Panc1 (cell line): ENCODE measurements around the gene C4orf17. TPM values are rescaled to one million over a fixed set of nuclear protein-coding genes. Genes with fewer than 3 reads are reported as not detected.
"Not testable (repeated sequence)": the region's sequence is repeated elsewhere in the genome, so short reads cannot be mapped to it uniquely, and the experiment has no call there.

ENCODE experiments used
- ATAC-seq: fragments of 200-7000 bp; cut with Tn5 transposase; 2 replicates; pipeline ENCODE4 v1.9.1; 2020; ENCODE audit warnings: mild to moderate bottlenecking, moderate library complexity
- BruUV-seq: library from RNA; stranded (reverse); fragments of 400-500 nt; replicated peaks from 2 replicates; lab custom pipeline; 2021; lab: Mats Ljungman, UMichigan
- CTCF ChIA-PET: fragments of 300-600 bp; sonication (Branson Sonifier 250); formaldehyde crosslinking; loops from one replicate; lab custom pipeline; 2022; ENCODE audit warnings: antibody characterized with exemption; lab: Charles Lee
- POLR2A ChIA-PET: fragments of 300-600 bp; sonication (Branson Sonifier 250); formaldehyde crosslinking; loops from one replicate; lab custom pipeline; 2022; ENCODE audit warnings: antibody characterized with exemption; lab: Charles Lee
- DNase-seq: peaks from one replicate; pipeline ENCODE4 v3.0.0-alpha.2; 2010; ENCODE audit warnings: low read depth, low spot score
- H3K27ac ChIP-seq: 2 replicates; pipeline ENCODE4 v1.5.1; 2011; ENCODE audit warnings: mild to moderate bottlenecking, low read length, inconsistent platforms
- H3K27me3 ChIP-seq: fragments of 200-500 bp; sonication (Bioruptor generic); 2 replicates; pipeline ENCODE4 v1.6.0; 2014; ENCODE audit warnings: low read length, inconsistent platforms; ENCODE audit not compliant: control insufficient read depth, insufficient read depth
- H3K36me3 ChIP-seq: fragments of 200-500 bp; sonication (Bioruptor generic); 2 replicates; pipeline ENCODE4 v1.5.1; 2014; ENCODE audit warnings: inconsistent platforms, mild to moderate bottlenecking, low read length, moderate library complexity; ENCODE audit not compliant: control insufficient read depth, insufficient read depth
- H3K4me1 ChIP-seq: 2 replicates; pipeline ENCODE4 v1.5.1; 2011; ENCODE audit warnings: inconsistent platforms, mild to moderate bottlenecking, low read length, moderate library complexity; ENCODE audit not compliant: control insufficient read depth, insufficient read depth
- H3K4me3 ChIP-seq, 2 experiments: 2 replicates each; pipeline ENCODE4 v1.5.1; 2011 to 2012; ENCODE audit warnings: low read depth in 2 of 2, low read length in 2 of 2, mild to moderate bottlenecking in 2 of 2, inconsistent platforms in 1 of 2, moderate library complexity in 1 of 2
- H3K9me3 ChIP-seq: fragments of 200-500 bp; sonication (Bioruptor generic); 2 replicates; pipeline ENCODE4 v1.5.1; 2014; ENCODE audit warnings: low read depth, mild to moderate bottlenecking, inconsistent platforms, low read length, moderate library complexity; ENCODE audit not compliant: control insufficient read depth, insufficient read depth
- POLR2AphosphoS5 ChIP-seq: IDR thresholded peaks from 2 replicates; pipeline ENCODE4 v1.6.1; 2012; ENCODE audit warnings: mild to moderate bottlenecking, low read depth, low read length, moderate library complexity
- SIN3A ChIP-seq: IDR thresholded peaks from 2 replicates; pipeline ENCODE4 v1.6.1; 2012; ENCODE audit warnings: low read depth, mild to moderate bottlenecking, low read length, moderate library complexity, borderline replicate concordance; ENCODE audit not compliant: insufficient read depth
- TCF7L2 ChIP-seq: IDR thresholded peaks from 2 replicates; pipeline ENCODE4 v1.6.1; 2011; ENCODE audit warnings: mild to moderate bottlenecking, low read depth, low read length, inconsistent platforms
- in situ Hi-C: cut with HindIII; loops from 2 replicates; pipeline ENCODE4 v1.10.0; 2016; ENCODE audit warnings: low sequenced_read_pairs, low pct_unique_long_range_greater_than_20kb
- intact Hi-C: fragments of 100-400 bp; cut with micrococcal nuclease; formaldehyde crosslinking; loops from one replicate; pipeline ENCODE4 v1.10.0; 2022; ENCODE audit not compliant: unreplicated experiment
- total RNA-seq: library from RNA; stranded (reverse); gene quantifications from one replicate; pipeline ENCODE4 v1.2.1, GENCODE V29; 2021; ENCODE audit not compliant: unreplicated experiment
- TF ChIP-seq, protein P1 (sequence below): fragments of 450-650 bp; IDR thresholded peaks from 2 replicates; pipeline ENCODE4 v1.5.1; 2017; ENCODE audit warnings: mild to moderate bottlenecking
- TF ChIP-seq, protein P2 (sequence below), 2 experiments: IDR thresholded peaks; 2 replicates each; pipeline ENCODE4 v1.6.1; 2011 to 2012; ENCODE audit warnings: low read depth in 2 of 2, control low read depth in 1 of 2, low read length in 1 of 2, mild to moderate bottlenecking in 1 of 2, moderate library complexity in 1 of 2; ENCODE audit not compliant: insufficient read depth in 1 of 2

C4orf17 gene
- total RNA-seq, 1 experiment from 2014 or later, result not detected

DNA sequence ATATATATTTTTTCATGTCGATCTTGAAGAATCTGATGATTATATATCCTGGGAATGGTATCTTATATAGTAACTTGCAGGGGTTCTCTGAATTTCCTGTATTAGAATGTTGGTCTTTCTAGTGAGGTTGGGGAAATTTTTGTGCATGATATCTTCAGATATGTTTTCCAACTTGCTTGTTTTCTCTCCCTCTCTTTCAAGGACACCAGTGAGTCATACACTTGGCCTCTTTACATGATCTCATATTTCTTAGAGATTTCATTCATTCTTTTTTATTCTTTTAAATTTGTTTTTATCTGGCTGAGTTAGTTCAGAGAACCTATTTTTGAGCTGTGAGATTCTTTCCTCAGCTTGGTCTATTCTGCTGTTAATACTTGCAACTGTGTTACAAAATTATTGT, 27.2 kb upstream of the C4orf17 start:
- TF ChIP-seq, protein P1, sequence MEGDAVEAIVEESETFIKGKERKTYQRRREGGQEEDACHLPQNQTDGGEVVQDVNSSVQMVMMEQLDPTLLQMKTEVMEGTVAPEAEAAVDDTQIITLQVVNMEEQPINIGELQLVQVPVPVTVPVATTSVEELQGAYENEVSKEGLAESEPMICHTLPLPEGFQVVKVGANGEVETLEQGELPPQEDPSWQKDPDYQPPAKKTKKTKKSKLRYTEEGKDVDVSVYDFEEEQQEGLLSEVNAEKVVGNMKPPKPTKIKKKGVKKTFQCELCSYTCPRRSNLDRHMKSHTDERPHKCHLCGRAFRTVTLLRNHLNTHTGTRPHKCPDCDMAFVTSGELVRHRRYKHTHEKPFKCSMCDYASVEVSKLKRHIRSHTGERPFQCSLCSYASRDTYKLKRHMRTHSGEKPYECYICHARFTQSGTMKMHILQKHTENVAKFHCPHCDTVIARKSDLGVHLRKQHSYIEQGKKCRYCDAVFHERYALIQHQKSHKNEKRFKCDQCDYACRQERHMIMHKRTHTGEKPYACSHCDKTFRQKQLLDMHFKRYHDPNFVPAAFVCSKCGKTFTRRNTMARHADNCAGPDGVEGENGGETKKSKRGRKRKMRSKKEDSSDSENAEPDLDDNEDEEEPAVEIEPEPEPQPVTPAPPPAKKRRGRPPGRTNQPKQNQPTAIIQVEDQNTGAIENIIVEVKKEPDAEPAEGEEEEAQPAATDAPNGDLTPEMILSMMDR, result no peak
- TF ChIP-seq TCF7L2 (no peak), SIN3A (no peak)
- TF ChIP-seq, protein P2, sequence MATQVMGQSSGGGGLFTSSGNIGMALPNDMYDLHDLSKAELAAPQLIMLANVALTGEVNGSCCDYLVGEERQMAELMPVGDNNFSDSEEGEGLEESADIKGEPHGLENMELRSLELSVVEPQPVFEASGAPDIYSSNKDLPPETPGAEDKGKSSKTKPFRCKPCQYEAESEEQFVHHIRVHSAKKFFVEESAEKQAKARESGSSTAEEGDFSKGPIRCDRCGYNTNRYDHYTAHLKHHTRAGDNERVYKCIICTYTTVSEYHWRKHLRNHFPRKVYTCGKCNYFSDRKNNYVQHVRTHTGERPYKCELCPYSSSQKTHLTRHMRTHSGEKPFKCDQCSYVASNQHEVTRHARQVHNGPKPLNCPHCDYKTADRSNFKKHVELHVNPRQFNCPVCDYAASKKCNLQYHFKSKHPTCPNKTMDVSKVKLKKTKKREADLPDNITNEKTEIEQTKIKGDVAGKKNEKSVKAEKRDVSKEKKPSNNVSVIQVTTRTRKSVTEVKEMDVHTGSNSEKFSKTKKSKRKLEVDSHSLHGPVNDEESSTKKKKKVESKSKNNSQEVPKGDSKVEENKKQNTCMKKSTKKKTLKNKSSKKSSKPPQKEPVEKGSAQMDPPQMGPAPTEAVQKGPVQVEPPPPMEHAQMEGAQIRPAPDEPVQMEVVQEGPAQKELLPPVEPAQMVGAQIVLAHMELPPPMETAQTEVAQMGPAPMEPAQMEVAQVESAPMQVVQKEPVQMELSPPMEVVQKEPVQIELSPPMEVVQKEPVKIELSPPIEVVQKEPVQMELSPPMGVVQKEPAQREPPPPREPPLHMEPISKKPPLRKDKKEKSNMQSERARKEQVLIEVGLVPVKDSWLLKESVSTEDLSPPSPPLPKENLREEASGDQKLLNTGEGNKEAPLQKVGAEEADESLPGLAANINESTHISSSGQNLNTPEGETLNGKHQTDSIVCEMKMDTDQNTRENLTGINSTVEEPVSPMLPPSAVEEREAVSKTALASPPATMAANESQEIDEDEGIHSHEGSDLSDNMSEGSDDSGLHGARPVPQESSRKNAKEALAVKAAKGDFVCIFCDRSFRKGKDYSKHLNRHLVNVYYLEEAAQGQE (IDR thresholded peaks at IDR 0.05; ENCODE audit: insufficient read depth in 1 of 2, low read depth in 2 of 2, low read length in 1 of 2), result no peak
- Histone ChIP-seq H3K36me3 (no peaks in the 10 kb centered on the region), H3K27me3 (no peaks in the 10 kb centered on the region), H3K4me1 (no peaks in the 10 kb centered on the region), H3K27ac (no peak overlapping the region), H3K4me3 (no peak overlapping the region), H3K9me3 (no peaks in the 10 kb centered on the region)
- intact Hi-C loops, result no loop called here
- BruUV-seq, result no TSS peak
- no peak for ATAC-seq
- ChIA-PET POLR2A (no interaction called here), CTCF (no interaction called here)
- no peak for DNase-seq
- in situ Hi-C loops, result no loop called here

DNA sequence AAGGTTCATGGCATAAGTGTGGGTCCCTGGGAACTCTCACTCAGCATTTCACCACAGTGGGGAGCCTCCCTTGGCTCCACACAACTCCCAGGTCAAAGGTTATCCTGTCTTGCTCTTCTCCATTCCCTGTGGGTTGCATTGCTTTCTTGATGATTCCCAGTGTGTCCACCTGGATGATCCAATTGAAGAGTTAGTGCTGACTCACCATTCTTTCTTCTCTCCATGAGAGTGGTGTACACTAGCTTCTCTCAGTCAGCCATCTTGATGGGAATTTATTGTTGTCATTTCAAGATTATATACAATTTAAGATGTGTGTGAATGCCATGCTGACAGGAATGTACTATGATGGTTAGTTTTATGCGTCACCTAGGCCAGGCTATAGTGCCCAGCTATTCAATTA, 25.6 kb upstream of the C4orf17 start:
- H3K4me3 ChIP-seq, result no peak overlapping the region
- no peaks in the 10 kb centered on the region for H3K9me3 ChIP-seq
- no peak for TF ChIP-seq TCF7L2
- TF ChIP-seq, protein P1, result no peak
- TF ChIP-seq, protein P2 (IDR thresholded peaks at IDR 0.05; ENCODE audit: insufficient read depth in 1 of 2, low read depth in 2 of 2, low read length in 1 of 2), result no peak
- TF ChIP-seq POLR2AphosphoS5, result no peak
- no peak for TF ChIP-seq SIN3A
- in situ Hi-C loops, result no loop called here
- ChIA-PET POLR2A (no interaction called here), CTCF (no interaction called here)
- no peaks in the 10 kb centered on the region for H3K27me3 ChIP-seq
- H3K4me1 ChIP-seq, result no peaks in the 10 kb centered on the region
- no peak for ATAC-seq
- no peak overlapping the region for H3K27ac ChIP-seq
- no peaks in the 10 kb centered on the region for H3K36me3 ChIP-seq
- DNase-seq, result no peak
- BruUV-seq, result no TSS peak
- intact Hi-C loops, result no loop called here

DNA sequence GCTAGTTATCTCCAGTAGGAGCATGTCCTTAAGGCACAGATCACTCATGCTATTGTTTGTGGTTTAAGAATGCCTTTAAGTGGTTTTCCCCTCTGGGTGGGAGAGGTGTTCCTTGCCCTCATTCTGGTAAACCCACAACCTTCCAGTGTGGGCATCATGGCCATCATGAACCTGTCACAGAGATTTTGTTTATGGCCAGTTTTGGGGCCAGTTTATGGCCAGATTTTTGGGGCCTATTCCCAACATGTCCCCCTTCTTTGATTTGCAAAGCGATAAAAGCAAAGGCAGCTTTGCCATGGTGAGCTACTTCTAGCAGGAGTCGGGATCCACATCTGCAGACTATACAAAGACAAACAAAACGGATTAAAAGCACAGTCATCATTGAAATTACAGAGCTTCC, 24.2 kb upstream of the C4orf17 start:
- H3K36me3 ChIP-seq, CTCF ChIA-PET, POLR2A ChIA-PET, intact Hi-C loops, ATAC-seq, H3K27me3 ChIP-seq, in situ Hi-C loops, H3K9me3 ChIP-seq, DNase-seq, H3K4me3 ChIP-seq, H3K4me1 ChIP-seq, BruUV-seq, H3K27ac ChIP-seq: not testable (repeated sequence)
